ENCODE data around the gene MED15. TPM values are rescaled to one million over a fixed set of nuclear protein-coding genes. Genes with fewer than 3 reads are reported as not detected.

The MED15 gene, protein sequence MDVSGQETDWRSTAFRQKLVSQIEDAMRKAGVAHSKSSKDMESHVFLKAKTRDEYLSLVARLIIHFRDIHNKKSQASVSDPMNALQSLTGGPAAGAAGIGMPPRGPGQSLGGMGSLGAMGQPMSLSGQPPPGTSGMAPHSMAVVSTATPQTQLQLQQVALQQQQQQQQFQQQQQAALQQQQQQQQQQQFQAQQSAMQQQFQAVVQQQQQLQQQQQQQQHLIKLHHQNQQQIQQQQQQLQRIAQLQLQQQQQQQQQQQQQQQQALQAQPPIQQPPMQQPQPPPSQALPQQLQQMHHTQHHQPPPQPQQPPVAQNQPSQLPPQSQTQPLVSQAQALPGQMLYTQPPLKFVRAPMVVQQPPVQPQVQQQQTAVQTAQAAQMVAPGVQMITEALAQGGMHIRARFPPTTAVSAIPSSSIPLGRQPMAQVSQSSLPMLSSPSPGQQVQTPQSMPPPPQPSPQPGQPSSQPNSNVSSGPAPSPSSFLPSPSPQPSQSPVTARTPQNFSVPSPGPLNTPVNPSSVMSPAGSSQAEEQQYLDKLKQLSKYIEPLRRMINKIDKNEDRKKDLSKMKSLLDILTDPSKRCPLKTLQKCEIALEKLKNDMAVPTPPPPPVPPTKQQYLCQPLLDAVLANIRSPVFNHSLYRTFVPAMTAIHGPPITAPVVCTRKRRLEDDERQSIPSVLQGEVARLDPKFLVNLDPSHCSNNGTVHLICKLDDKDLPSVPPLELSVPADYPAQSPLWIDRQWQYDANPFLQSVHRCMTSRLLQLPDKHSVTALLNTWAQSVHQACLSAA
- 10 to 100 TPM; 36.6 to 53.1 (median 52.3) TPM for total RNA-seq

DNA sequence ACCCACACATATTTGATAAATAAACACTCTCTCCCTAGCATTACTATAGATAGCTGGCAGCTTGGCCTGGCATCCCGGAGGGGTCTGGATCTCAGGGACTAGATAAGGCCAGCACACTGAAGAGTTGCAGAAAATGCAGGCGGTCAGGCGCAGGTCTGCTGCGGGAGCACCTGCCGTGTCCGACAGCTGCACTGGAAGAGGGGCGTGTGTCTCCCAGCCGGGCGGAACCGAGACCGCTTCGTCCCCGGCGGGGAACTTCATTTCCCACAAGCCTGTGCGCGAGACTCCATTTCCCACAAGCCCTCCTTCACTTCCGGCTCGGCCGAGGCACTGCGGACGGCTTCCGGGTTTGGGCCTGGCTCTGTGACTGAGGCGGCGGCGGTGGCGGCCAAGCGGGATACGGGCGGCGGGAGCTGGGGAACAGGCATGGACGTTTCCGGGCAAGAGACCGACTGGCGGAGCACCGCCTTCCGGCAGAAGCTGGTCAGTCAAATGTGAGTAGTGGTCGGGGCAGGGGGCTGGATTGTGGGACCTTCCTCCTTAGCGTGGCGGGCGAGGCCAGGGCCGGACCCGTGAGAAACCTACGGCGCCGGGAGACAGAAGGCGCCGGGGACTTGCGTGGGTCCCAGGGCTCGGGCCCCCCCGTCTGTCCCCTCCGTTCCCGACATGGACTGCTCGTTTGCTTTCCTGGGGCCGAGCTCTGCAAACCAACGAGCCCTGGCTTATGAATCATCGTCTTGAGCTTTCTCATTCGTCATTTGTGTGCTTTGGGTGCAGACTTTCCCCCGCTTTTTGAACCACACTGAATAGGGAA, at the start of gene MED15:
MED15 (plus strand) TSS at position 358 of the 814 bp plus-strand sequence; CDS start at position 427, 69 bp downstream.
- no peaks in the 10 kb centered on the region for H3K36me3 ChIP-seq
- intact Hi-C loops (cut with DNase I; ENCODE audit: low total_unique reads), result no loop called here
- DNase-seq (ENCODE audit: low spot score in 2 of 2), result peak; percentile 84 to 88
- peak within 1 kb of the TSS; percentile 97 to 98 for H3K27ac ChIP-seq
- H3K27me3 ChIP-seq, result no peaks in the 10 kb centered on the region
- H3K9me3 ChIP-seq, result no peaks in the 10 kb centered on the region
- H3K4me1 ChIP-seq, result peaks cover 5 to 7% of the 10 kb centered on the region in 2 donors
- peak; percentile 81 to 97 (median 87) for TF ChIP-seq POLR2AphosphoS5 (IDR thresholded peaks at IDR 0.05)
- TF ChIP-seq, protein P1, sequence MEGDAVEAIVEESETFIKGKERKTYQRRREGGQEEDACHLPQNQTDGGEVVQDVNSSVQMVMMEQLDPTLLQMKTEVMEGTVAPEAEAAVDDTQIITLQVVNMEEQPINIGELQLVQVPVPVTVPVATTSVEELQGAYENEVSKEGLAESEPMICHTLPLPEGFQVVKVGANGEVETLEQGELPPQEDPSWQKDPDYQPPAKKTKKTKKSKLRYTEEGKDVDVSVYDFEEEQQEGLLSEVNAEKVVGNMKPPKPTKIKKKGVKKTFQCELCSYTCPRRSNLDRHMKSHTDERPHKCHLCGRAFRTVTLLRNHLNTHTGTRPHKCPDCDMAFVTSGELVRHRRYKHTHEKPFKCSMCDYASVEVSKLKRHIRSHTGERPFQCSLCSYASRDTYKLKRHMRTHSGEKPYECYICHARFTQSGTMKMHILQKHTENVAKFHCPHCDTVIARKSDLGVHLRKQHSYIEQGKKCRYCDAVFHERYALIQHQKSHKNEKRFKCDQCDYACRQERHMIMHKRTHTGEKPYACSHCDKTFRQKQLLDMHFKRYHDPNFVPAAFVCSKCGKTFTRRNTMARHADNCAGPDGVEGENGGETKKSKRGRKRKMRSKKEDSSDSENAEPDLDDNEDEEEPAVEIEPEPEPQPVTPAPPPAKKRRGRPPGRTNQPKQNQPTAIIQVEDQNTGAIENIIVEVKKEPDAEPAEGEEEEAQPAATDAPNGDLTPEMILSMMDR (IDR thresholded peaks at IDR 0.05), result no peak
- peak; percentile 80 for TF ChIP-seq POLR2A (IDR thresholded peaks at IDR 0.05)
- peak within 1 kb of the TSS; percentile 85 to 96 (median 90) for H3K4me3 ChIP-seq

DNA sequence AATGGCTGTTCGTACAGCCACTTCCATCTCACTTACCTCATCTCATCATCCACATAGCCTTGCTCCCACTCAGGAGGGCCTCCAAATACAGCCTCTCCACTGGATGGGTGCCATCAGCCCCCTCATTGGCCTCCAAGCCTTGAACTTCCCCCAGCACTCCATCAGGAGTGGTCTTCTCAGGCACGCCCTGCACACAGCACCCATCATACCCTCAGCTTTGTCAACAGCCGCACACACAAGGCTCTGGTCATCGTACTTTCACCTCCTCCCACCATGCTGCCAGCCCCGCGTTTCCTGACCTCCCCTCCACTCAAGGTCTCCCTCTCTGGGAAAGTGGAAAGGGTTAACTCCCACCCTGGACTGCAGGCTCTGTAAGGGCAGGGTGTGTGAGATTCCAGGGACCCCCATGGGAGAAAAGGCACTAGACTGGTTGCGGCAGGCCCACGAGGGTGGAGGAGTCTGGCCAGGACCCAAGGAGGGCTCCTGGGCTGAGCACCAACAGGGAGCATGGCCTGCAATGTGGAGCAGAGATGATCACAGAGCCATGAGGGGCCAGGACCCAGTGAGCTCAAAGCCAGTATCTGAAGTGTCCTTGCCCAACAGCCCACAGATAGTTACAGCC, 48.8 kb upstream of the MED15 start:
- TF ChIP-seq POLR2AphosphoS5 (IDR thresholded peaks at IDR 0.05), result no peak
- TF ChIP-seq, protein P1 (IDR thresholded peaks at IDR 0.05), result no peak
- TF ChIP-seq POLR2A (IDR thresholded peaks at IDR 0.05), result no peak
- DNase-seq (ENCODE audit: low spot score in 2 of 2), result no peak
- intact Hi-C loops (cut with DNase I; ENCODE audit: low total_unique reads), result no loop called here
- Histone ChIP-seq H3K4me3 (no peak overlapping the region), H3K36me3 (no peaks in the 10 kb centered on the region), H3K4me1 (no peaks in the 10 kb centered on the region), H3K27ac (no peak overlapping the region), H3K27me3 (no peaks in the 10 kb centered on the region), H3K9me3 (no peaks in the 10 kb centered on the region)

DNA sequence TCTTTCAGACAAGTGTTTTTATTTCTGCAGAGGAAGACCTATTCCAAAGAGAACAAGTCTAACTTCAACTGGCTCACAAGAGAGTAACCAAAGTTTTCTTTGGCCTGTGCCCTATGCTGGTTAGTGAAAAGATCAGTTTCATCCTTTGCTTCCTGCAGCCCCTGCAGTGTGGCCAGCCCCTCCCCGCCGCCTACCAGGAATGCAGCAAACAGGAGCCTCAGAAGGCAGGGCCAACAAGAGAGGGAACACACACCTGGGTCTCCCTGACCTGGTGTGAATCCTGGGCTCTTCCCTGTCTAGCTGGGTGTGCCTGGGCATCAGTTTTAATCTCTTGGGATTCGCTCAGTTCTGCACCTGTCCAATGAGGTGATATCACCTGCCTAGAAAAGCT, 48.3 kb upstream of the MED15 start:
- intact Hi-C loops (cut with DNase I; ENCODE audit: low total_unique reads), result no loop called here
- TF ChIP-seq, protein P1 (IDR thresholded peaks at IDR 0.05), result no peak
- Histone ChIP-seq H3K9me3 (no peaks in the 10 kb centered on the region), H3K4me3 (no peak overlapping the region), H3K4me1 (no peaks in the 10 kb centered on the region), H3K27ac (no peak overlapping the region), H3K36me3 (no peaks in the 10 kb centered on the region), H3K27me3 (no peaks in the 10 kb centered on the region)
- DNase-seq (ENCODE audit: low spot score in 2 of 2), result no peak

DNA sequence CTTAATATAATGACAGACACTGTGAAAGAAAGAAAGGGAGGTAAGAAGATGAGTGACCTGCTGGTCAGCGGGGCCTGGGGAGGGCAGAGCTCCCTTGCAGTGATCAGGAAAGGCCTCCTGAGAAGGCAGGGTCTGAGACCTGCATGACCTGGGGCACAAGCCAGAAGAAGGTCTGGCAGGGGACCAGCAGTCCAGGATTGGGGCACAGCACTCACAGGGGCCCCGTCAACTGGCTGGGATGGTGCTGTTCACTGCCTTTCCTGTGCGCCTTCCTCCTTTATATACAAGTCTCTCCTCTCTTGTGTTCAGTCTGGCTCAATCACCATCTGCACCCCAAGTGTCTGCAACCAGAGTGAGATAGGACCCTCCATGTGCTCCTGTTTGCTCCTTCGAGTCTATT, 47.5 kb upstream of the MED15 start:
- no peaks in the 10 kb centered on the region for H3K36me3 ChIP-seq
- TF ChIP-seq POLR2AphosphoS5 (IDR thresholded peaks at IDR 0.05), result no peak
- H3K27me3 ChIP-seq, result no peaks in the 10 kb centered on the region
- DNase-seq (ENCODE audit: low spot score in 2 of 2), result no peak
- H3K27ac ChIP-seq, result no peak overlapping the region
- intact Hi-C loops (cut with DNase I; ENCODE audit: low total_unique reads), result no loop called here
- no peaks in the 10 kb centered on the region for H3K4me1 ChIP-seq
- H3K4me3 ChIP-seq, result no peak overlapping the region
- H3K9me3 ChIP-seq, result no peaks in the 10 kb centered on the region
